HG02588 (cell line): Measurements from ENCODE around the gene SFMBT1.
A peak's percentile ranks its signal among the peaks of the same experiment; 100 is the strongest.

Experiments
- ATAC-seq: cut with Tn5 transposase; IDR thresholded peaks from one replicate; pipeline ENCODE4 v1.9.1; 2021; ENCODE audit warnings: mild to moderate bottlenecking, moderate library complexity; ENCODE audit not compliant: unreplicated experiment

Gene SFMBT1

GRCh38 chr3:52998771-52999513 is 46.9 kb downstream of the SFMBT1 start:
- ATAC-seq = no peak

GRCh38 chr3:52990637-52991036 is 55.2 kb downstream of the SFMBT1 start:
- ATAC-seq = no peak

GRCh38 chr3:52986938-52987337 is 58.9 kb downstream of the SFMBT1 start:
- no peak for ATAC-seq

- ATAC-seq = no peak
These were observed 59.8 kb downstream of the SFMBT1 start for GRCh38 chr3:52986049-52986448.

GRCh38 chr3:52983828-52984227 is 62.0 kb downstream of the SFMBT1 start:
- peak; percentile 12 for ATAC-seq

DNA sequence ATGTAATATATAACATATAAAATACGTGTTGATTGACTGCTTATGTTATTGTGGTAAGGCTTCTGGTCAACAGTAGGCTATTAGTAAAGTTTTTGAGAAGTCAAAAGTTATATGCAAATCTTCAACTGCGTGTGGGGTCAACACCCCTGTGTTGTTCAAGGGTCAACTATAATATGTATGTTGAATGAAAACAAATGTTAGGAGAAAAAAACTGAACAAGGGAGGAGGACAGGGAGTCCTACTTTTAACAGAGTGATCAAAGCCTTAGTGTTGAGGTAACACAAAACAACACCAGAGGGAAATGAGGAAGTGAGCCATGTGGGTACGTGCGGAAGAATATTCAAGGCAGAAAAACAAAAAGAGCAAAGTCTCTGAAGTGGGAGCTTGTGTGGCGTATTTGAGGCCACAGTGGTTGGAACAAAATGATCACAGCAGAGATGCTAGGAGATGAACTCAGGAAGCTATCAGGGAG is 62.5 kb downstream of the SFMBT1 start:
- peak; percentile 79 for ATAC-seq

DNA sequence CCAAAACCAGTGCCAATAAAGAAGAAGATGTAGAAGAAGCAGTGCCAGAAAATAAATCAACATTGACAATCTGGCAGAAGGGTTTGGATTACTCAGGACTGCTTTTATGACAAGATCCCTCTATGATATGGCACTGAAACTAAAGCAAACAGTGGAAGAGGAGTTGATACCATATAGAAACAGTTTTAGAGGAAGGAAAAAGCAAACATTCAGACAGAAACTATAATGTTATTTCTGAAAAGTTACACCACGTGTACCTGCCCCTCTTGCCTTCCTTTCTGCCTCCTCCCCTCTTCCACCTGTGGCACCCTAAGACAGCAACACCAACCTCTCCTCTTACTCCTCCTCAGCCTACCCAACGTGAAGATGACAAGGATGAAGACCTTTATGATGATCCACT is 63.0 kb downstream of the SFMBT1 start:
- peak; percentile 8 for ATAC-seq

GRCh38 chr3:52979190-52979983 is 66.5 kb downstream of the SFMBT1 start:
- no peak for ATAC-seq

DNA sequence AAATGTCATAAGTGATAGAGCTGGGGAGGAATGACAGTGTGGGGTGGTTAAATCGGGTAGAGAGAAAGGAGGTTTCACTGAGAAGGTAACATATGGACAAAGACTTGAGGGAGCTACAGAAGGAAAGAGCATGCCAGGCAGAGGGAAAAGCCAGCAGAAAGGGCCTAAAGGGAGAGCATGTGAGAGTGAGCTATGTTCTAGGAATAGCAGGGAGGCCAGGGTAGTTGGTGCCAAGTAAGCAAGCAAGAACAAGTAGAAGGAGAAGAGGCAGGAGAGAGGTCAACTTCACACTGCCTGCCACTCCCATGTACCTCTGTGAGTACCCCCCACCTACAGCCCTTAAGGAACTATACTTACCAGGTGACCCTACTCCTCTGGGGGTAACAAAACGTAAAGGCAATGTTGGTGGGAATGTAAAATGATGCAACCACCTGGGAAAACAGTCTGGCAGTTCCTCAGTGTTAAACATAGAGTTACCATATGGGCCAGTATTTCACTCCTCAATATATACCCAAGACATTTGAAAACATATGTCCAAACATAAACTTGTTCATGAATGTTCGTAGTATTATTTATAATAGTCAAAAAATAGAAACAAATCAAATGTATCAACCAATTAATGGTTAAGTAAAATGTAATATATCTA is 67.6 kb downstream of the SFMBT1 start:
- ATAC-seq = no peak

DNA sequence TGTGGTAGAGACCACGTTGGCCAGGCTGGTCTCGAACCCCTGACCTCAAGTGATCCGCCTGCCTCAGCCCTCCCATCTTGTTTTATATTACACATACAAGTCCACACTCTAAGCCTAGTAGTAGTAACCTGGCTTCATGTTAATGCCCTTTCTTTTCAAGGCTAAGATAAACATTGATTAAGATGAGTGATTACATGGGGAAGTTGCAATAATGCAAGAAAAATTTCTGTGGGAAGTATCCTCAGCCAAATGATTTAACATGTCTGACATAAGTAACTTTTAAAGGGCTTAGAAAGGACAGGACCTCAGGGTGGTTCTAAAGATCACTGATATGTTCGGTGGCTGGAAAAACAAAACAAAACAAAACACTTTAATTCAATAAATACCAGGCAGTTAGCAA is 72.1 kb downstream of the SFMBT1 start:
- no peak for ATAC-seq

DNA sequence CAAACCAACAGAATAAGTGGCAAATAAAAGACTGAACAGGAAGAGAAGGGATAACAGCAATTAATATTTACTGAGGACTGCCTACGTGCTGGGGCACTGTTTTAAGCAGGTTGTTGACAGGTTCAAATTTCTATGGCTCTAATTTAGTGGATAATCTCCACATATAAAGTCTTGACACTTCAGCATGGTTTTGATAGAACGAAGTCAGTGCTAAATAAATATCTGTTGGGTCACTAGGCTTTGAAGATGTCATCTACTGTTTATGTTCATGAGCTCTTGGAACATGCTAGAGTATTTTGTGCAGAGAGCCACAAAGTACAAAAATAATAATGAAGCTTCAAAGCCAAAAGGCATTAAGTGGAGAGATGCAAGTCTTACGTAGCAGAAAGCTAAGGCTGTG is 74.0 kb downstream of the SFMBT1 start:
- no peak for ATAC-seq

DNA sequence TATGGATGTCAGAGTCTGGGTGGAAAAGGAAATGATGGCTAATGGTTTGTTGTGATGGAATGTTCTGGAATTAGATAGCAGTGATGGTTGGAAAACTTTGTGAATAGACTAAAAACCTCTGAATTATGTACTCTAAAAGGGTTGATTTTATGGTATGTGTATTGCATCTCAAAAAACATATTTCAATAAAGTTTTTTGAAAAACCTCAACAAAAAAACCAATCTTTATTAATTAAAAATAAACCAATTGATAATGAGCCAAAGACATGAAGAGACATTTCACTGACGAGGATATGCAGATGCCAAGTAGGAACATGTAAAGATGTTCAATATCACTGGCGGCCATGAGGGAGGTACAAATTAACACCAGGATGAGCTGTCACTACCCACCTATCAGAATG is 78.5 kb downstream of the SFMBT1 start:
- no peak for ATAC-seq

DNA sequence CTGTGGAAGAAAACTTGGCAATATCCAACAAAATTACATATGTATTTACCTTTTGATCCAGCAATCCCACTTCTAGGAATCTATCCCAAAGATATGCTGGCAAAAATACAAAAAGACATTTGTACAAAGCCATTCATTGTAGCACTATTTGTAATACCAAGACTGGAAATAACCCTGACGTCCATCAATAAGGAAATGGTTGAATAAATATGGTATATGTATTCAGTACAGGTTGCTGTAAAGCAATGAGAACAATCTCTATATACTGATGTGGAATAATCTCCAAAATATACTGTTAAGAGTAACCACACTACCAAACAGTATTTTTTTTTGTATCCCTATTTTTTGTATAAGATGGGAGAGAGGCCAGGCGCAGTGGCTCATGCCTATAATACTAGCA is 83.7 kb downstream of the SFMBT1 start:
- no peak for ATAC-seq

DNA sequence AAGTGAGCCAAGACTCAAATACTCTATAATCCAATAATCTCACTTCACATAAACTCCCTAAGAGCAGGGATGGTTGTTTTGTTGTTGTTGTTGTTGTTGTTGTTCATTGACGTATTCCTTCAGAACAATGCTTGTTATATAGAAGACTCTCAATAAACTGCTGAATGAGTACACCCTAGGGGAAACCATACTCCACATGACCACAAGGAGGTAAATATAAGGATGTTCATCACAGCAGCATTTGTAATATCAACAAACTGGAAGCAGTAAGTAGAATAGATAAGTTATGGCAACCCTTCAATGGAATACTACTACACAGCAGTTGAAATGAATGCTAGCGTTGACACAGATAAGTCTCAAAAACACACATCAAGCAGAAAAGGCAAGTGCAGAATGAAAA is 86.1 kb downstream of the SFMBT1 start:
- no peak for ATAC-seq

GRCh38 chr3:52939600-52939999 is 106.3 kb downstream of the SFMBT1 start:
- ATAC-seq = no peak

- ATAC-seq = no peak
These were observed 111.0 kb downstream of the SFMBT1 start for GRCh38 chr3:52934630-52935530.

- ATAC-seq = no peak
These were observed 114.0 kb downstream of the SFMBT1 start for GRCh38 chr3:52931889-52932288.

GRCh38 chr3:52931328-52931727 is 114.5 kb downstream of the SFMBT1 start:
- ATAC-seq = no peak

DNA sequence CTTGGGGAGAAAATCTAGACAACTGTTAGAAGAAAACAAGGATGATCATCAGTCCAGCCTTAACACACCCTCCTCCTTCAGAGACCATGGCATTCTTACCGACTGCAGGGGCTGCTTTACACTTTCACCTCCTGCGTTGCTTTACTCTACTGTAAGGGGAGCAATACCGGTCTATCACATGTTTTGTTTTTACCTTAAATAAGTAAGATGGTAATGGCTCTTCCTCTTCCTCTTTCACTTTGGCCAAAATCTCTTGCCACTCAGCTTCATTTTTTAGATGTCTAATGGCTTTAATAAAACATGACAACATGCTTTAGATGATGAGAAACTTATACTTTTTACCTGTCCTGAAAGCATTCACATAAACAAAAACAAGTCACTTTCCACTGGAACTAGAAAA is 115.1 kb downstream of the SFMBT1 start:
- ATAC-seq = no peak

DNA sequence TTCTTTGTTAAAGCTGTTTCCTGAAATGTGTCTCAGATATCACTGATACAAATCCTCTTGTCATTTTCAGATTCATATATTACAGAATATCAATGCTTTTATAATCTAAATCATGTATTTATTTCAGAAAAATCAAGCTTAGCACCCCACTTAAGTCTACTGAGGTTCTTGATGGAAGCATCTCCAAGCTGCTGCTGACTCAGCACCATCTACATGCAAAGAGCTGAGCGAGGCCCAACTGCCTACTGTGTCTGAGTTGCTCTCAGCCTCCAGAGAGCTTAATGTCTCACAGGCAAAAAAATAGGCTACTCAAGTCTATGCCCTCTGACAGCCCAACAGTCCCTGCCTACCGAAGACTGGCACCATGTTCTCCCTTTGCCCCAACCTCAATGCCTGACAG is 119.3 kb downstream of the SFMBT1 start:
- no peak for ATAC-seq
